SK-N-SH treated with all-trans-retinoic acid at 6 μM for 48 hours (cell line): Measurements from ENCODE around the gene EFCAB13.

Experiments used
- ATAC-seq: fragments of 200-7000 bp; cut with Tn5 transposase; 3 replicates; pipeline ENCODE4 v1.9.1; 2020; ENCODE audit warnings: mild to moderate bottlenecking, moderate library complexity
- ARNTL ChIP-seq: fragments of 450-650 bp; formaldehyde crosslinking; IDR thresholded peaks from 2 replicates; pipeline ENCODE4 v1.5.0; 2020; ENCODE audit warnings: low read depth, mild to moderate bottlenecking, moderate library complexity, borderline replicate concordance
- BACH2 ChIP-seq: fragments of 250-450 bp; sonication (Bioruptor Pico); IDR thresholded peaks from 2 replicates; pipeline ENCODE4 v1.9.0; 2021; ENCODE audit warnings: mild to moderate bottlenecking, borderline replicate concordance
- CSDC2 ChIP-seq: fragments of 250-450 bp; sonication (Bioruptor Pico); IDR thresholded peaks from 2 replicates; pipeline ENCODE4 v1.5.0; 2020; ENCODE audit warnings: mild to moderate bottlenecking, moderate library complexity
- CSRNP3 ChIP-seq: fragments of 250-450 bp; sonication (Bioruptor Pico); IDR thresholded peaks from 2 replicates; pipeline ENCODE4 v1.5.1; 2021; ENCODE audit warnings: mild to moderate bottlenecking, moderate library complexity
- ESRRG ChIP-seq: fragments of 250-450 bp; sonication (Bioruptor Pico); IDR thresholded peaks from 2 replicates; pipeline ENCODE4 v1.6.1; 2021; ENCODE audit warnings: mild to moderate bottlenecking
- GLIS3 ChIP-seq: fragments of 250-450 bp; sonication (Bioruptor Pico); IDR thresholded peaks from 2 replicates; pipeline ENCODE4 v1.5.0; 2020; ENCODE audit warnings: mild to moderate bottlenecking, moderate library complexity
- ISL1 ChIP-seq: fragments of 250-450 bp; sonication (Bioruptor Pico); IDR thresholded peaks from 2 replicates; pipeline ENCODE4 v2.1.2; 2022; ENCODE audit warnings: mild to moderate bottlenecking, moderate library complexity
- PATZ1 ChIP-seq: fragments of 250-450 bp; sonication (Bioruptor Pico); IDR thresholded peaks from 2 replicates; pipeline ENCODE4 v1.8.0; 2020; ENCODE audit warnings: mild to moderate bottlenecking, moderate library complexity, borderline replicate concordance
- POU6F1 ChIP-seq: fragments of 250-450 bp; sonication (Bioruptor Pico); IDR thresholded peaks from 2 replicates; pipeline ENCODE4 v1.8.0; 2021; ENCODE audit warnings: low read depth, mild to moderate bottlenecking, moderate library complexity, borderline replicate concordance
- PPARA ChIP-seq: fragments of 250-450 bp; sonication (Bioruptor Pico); IDR thresholded peaks from 2 replicates; pipeline ENCODE4 v1.5.0; 2020; ENCODE audit warnings: mild to moderate bottlenecking, borderline replicate concordance
- RARB ChIP-seq: fragments of 250-450 bp; sonication (Bioruptor Pico); IDR thresholded peaks from 2 replicates; pipeline ENCODE4 v1.8.0; 2021; ENCODE audit warnings: mild to moderate bottlenecking, moderate library complexity
- SNAI2 ChIP-seq: fragments of 250-450 bp; sonication (Bioruptor Pico); IDR thresholded peaks from 2 replicates; pipeline ENCODE4 v1.5.0; 2020; ENCODE audit warnings: mild to moderate bottlenecking, moderate library complexity
- TSHZ2 ChIP-seq: fragments of 250-450 bp; sonication (Bioruptor Pico); IDR thresholded peaks from 2 replicates; pipeline ENCODE4 v1.5.0; 2020; ENCODE audit warnings: mild to moderate bottlenecking, moderate library complexity
- ZC3H10 ChIP-seq: fragments of 250-450 bp; sonication (Bioruptor Pico); IDR thresholded peaks from 2 replicates; pipeline ENCODE4 v1.5.1; 2021; ENCODE audit warnings: mild to moderate bottlenecking, moderate library complexity
- ZNF70 ChIP-seq: fragments of 450-650 bp; formaldehyde crosslinking; IDR thresholded peaks from 2 replicates; pipeline ENCODE4 v1.5.0; 2020; ENCODE audit warnings: mild to moderate bottlenecking, moderate library complexity
- ZNF8 ChIP-seq: fragments of 450-650 bp; formaldehyde crosslinking; IDR thresholded peaks from 2 replicates; pipeline ENCODE4 v1.5.0; 2020; ENCODE audit warnings: mild to moderate bottlenecking, moderate library complexity

Gene EFCAB13

GRCh38 chr17:47292206-47292605, 31.5 kb upstream of the EFCAB13 start:
- TF ChIP-seq CSDC2 (CRISPR knock-in tag) (no peak), ARNTL (CRISPR knock-in tag) (no peak), POU6F1 (CRISPR knock-in tag) (no peak), CSRNP3 (CRISPR knock-in tag) (no peak)
- ATAC-seq, result no peak

GRCh38 chr17:47295037-47295873, 28.5 kb upstream of the EFCAB13 start:
- no peak for TF ChIP-seq PPARA (CRISPR knock-in tag)
- no peak for TF ChIP-seq PATZ1 (CRISPR knock-in tag)
- TF ChIP-seq ARNTL (CRISPR knock-in tag), result no peak
- no peak for TF ChIP-seq ISL1 (CRISPR knock-in tag)
- TF ChIP-seq, all 23 proteins: peak for 0
- ATAC-seq, result no peak

GRCh38 chr17:47295874-47296255, 27.9 kb upstream of the EFCAB13 start:
- ATAC-seq, result no peak
- TF ChIP-seq ISL1 (CRISPR knock-in tag), result no peak
- no peak for TF ChIP-seq BACH2 (CRISPR knock-in tag)
- no peak for TF ChIP-seq RARB (CRISPR knock-in tag)

GRCh38 chr17:47297661-47298400, 25.9 kb upstream of the EFCAB13 start:
- no peak for ATAC-seq
- TF ChIP-seq PATZ1 (CRISPR knock-in tag), result no peak
- no peak for TF ChIP-seq ZNF8 (CRISPR knock-in tag)
- TF ChIP-seq POU6F1 (CRISPR knock-in tag), result no peak
- TF ChIP-seq ZNF70 (CRISPR knock-in tag), result no peak
- TF ChIP-seq ESRRG (CRISPR knock-in tag), result no peak
- no peak for TF ChIP-seq ARNTL (CRISPR knock-in tag)
- TF ChIP-seq ISL1 (CRISPR knock-in tag), result no peak
- TF ChIP-seq RARB (CRISPR knock-in tag), result no peak
- no peak for TF ChIP-seq ZC3H10 (CRISPR knock-in tag)
- TF ChIP-seq GLIS3 (CRISPR knock-in tag), result no peak
- no peak for TF ChIP-seq TSHZ2 (CRISPR knock-in tag)
- no peak for TF ChIP-seq SNAI2
- no peak for TF ChIP-seq CSRNP3 (CRISPR knock-in tag)
- TF ChIP-seq BACH2 (CRISPR knock-in tag), result no peak
